Stimulated activated naive B cell treated with anti-CD40 and anti-IgM and Interleukin-4, amounts not matched to agents 10 μg/mL and 1 μg/mL and 100 μg/mL, for 72 hours (primary cell): ENCODE measurements around the gene COX7A2L.
"Not testable (repeated sequence)": the region's sequence is repeated elsewhere in the genome, so short reads cannot be mapped to it uniquely, and the experiment has no call there.

Experiments
- ATAC-seq, 2 donors: fragments of 150-1000 bp; cut with Tn5 transposase; replicated peaks; 2 replicates each; pipeline ENCODE4 v1.10.0; 2021; ENCODE audit warnings: moderate library complexity in 1 of 2
- DNase-seq: peaks from one replicate; pipeline ENCODE4 v3.0.0; 2021
- H3K27ac Mint-ChIP-seq: one replicate; pipeline ENCODE4 v1.8.0; 2022; ENCODE audit warnings: mild to moderate bottlenecking, mixed read lengths
- H3K27me3 Mint-ChIP-seq, 2 donors: one replicate each; pipeline ENCODE4 v1.8.0; 2022; ENCODE audit warnings: mixed read lengths in 2 of 2
- H3K36me3 Mint-ChIP-seq, 2 donors: one replicate each; pipeline ENCODE4 v1.8.0; 2022; ENCODE audit warnings: mixed read lengths in 2 of 2, mild to moderate bottlenecking in 1 of 2
- H3K4me1 Mint-ChIP-seq, 2 donors: one replicate each; pipeline ENCODE4 v1.8.0; 2022; ENCODE audit warnings: mixed read lengths in 2 of 2, mild to moderate bottlenecking in 1 of 2
- H3K4me3 Mint-ChIP-seq, 2 donors: one replicate each; pipeline ENCODE4 v1.8.0; 2022; ENCODE audit warnings: mild to moderate bottlenecking in 2 of 2, mixed read lengths in 2 of 2, moderate library complexity in 1 of 2
- H3K9me3 Mint-ChIP-seq, 2 donors: one replicate each; pipeline ENCODE4 v1.8.0; 2022; ENCODE audit warnings: mixed read lengths in 2 of 2, mild to moderate bottlenecking in 1 of 2

COX7A2L gene, protein sequence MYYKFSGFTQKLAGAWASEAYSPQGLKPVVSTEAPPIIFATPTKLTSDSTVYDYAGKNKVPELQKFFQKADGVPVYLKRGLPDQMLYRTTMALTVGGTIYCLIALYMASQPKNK

DNA sequence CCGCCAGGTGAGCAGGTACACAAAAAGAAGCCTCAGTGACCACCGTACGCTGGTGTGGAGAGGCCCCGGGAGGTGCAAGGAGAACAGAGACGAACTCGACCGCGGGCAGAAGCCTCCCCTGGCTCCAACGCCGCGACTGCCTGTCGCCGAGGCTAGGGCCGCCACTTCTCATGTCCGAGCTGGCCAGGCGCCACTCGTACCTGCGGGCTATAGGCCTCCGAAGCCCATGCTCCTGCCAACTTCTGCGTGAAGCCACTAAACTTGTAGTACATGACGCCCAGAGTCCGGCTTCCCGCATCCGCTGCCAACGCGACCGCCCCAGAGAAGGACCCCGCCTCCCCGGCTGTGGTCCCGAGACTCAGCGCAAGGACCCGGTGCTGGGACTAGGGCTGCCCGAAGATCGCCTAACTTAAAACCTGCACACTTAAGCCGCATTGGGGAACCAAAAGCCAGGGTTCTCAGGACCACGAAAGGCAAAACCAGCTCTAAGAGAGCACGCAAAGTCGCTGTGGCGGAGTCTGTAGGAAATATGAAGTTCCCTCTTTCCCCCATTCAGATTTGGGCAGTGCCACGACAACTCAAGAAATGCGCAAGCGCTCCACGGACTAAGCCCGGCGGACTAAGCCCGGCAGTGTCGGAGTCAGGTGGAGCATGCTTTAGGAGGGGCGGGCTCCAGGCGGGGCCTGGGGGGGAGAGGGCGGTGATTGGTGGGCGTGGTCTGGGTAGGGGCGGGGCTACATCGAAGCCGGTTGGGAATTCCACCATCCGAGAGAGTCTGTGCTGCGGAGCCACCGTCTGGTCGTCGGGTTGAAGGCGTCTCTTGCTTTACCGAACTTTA lies at the start of gene COX7A2L:
Gene COX7A2L, minus strand, starts transcription at position 328 of the 838 bp plus-strand sequence. Its CDS starts 56 bp downstream, at position 272.
- Mint-ChIP-seq H3K36me3 (peaks cover 6 to 13% of the 10 kb centered on the region in 2 donors), H3K4me3 (peak within 1 kb of the TSS; percentile 89 to 91), H3K27ac (peak within 1 kb of the TSS; percentile 99), H3K27me3 (peaks cover 0 to 10% of the 10 kb centered on the region in 2 donors), H3K9me3 (no peaks in the 10 kb centered on the region), H3K4me1 (peaks cover 29 to 59% of the 10 kb centered on the region in 2 donors)
- DNase-seq (peak; percentile 93), ATAC-seq (peak; percentile 94 to 96)

DNA sequence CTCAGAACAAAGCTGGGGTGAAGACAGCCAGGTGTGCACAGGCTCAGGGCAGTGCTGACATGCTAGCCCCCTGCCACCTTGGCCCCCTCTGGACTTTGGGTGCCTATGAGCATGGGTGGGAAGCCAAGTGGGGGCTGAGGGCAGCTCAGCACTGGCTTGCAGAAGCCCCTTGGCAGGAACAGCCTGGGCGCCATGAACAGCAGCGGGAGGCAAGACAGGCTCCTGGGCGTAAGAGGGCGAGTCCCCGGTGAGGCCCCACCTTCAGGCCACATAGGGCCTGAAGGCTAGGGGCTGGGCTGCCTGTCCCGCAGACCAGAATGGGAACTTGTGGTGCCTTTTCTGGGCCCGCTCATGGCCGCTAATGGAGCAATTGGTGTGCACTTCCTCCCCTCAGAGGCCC lies 47.0 kb upstream of the COX7A2L start:
- H3K27ac Mint-ChIP-seq = no peak overlapping the region

DNA sequence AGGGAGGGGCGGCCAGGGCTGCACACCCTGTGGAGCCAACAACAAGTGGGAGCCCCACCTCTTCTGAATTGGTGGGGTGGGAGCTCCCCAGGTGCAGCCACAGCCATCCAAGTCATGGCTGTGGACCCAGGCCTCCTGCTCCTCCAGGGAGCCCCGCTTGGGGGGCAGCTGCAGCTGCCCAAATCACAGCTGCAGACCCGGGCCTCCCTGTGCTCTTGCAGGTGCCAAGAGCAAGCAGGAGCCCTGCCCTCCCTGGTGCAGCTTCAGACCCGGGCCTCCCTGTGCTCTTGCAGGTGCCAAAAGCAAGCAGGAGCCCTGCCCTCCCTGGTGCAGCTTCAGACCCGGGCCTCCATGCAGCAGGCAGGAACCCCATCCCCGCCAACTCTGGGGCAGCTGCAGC lies 46.5 kb upstream of the COX7A2L start:
- H3K4me1 Mint-ChIP-seq = no peaks in the 10 kb centered on the region
- H3K4me3 Mint-ChIP-seq = no peak overlapping the region
- no peak for DNase-seq
- ATAC-seq = no peak
- no peak overlapping the region for H3K27ac Mint-ChIP-seq
- H3K9me3 Mint-ChIP-seq = peaks cover 0 to 7% of the 10 kb centered on the region in 2 donors
- no peaks in the 10 kb centered on the region for H3K36me3 Mint-ChIP-seq
- peaks cover 16 to 22% of the 10 kb centered on the region in 2 donors for H3K27me3 Mint-ChIP-seq

More for the DNA sequence above, 47.0 kb upstream of the COX7A2L start:
- no peaks in the 10 kb centered on the region for H3K36me3 Mint-ChIP-seq
- no peak for ATAC-seq
- no peak for DNase-seq
- peaks cover 0 to 7% of the 10 kb centered on the region in 2 donors for H3K9me3 Mint-ChIP-seq
- H3K4me3 Mint-ChIP-seq = no peak overlapping the region
- peaks cover 14 to 18% of the 10 kb centered on the region in 2 donors for H3K27me3 Mint-ChIP-seq
- H3K4me1 Mint-ChIP-seq = no peaks in the 10 kb centered on the region

DNA sequence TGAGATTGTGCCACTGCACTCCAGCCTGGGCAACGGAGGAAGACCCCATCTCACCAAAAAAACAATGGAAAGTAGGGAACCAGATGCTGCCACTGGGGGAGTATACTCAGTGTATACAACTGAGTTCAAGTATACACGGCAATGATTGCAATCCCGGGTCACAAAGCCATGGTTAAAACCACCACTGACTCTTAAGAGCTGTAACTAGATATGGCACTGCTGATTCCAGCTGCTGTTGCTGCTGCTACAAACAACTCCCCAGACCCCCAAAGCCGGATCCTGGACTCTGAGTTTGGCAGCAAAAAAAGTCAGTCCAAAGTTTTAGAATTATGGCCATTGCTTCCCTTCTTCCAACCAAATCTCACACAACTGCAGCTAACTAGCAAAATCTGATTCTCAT lies 43.7 kb upstream of the COX7A2L start:
- Mint-ChIP-seq H3K9me3 (peaks cover 0 to 5% of the 10 kb centered on the region in 2 donors), H3K4me3 (no peak overlapping the region), H3K27me3 (peaks cover 14 to 17% of the 10 kb centered on the region in 2 donors), H3K4me1 (no peaks in the 10 kb centered on the region), H3K27ac (no peak overlapping the region), H3K36me3 (no peaks in the 10 kb centered on the region)
- DNase-seq (no peak), ATAC-seq (no peak)

DNA sequence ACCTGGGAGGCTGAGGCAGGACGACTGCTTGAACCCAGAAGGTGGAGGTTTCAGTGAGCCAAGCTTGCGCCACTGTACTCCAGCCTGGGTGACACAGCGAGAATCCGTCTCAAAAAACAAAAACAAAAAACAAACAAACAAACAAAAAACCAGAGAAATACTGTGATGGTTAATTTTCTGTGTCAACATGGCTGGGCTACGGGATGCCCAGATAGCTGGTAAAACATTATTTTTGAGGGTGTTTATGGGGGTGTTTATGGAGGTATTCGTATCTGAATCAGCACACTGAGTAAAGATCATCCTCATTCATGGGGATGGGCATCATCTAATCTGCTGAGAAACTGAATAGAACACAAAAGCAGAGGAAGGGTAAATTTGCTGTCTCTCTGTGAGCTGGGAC lies 40.8 kb upstream of the COX7A2L start:
- Mint-ChIP-seq H3K4me3 (no peak overlapping the region), H3K9me3 (no peaks in the 10 kb centered on the region), H3K4me1 (no peaks in the 10 kb centered on the region), H3K36me3 (no peaks in the 10 kb centered on the region), H3K27ac (no peak overlapping the region), H3K27me3 (peaks cover 12 to 31% of the 10 kb centered on the region in 2 donors)
- DNase-seq = no peak
- no peak for ATAC-seq

DNA sequence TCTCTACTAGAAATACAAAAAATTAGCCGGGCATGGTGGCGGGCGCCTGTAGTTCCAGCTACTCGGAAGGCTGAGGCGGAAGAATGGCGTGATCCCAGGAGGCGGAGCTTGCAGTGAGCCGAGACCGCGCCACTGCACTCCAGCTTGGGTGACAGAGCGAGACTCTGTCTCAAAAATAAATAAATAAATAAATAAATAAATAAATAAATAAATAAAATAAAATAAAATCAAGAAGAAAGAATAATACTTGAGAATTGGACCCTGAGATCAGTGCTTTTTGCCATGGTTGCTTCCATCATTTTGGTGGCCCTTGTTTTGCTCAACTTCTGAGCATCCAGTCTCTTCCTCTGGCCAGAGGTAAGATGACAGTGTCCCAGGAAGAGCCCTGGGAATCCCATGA lies 37.0 kb upstream of the COX7A2L start:
- H3K36me3 Mint-ChIP-seq, H3K4me3 Mint-ChIP-seq, DNase-seq, H3K27ac Mint-ChIP-seq, H3K4me1 Mint-ChIP-seq, ATAC-seq, H3K9me3 Mint-ChIP-seq: not testable (repeated sequence)
- peaks cover 10 to 29% of the 10 kb centered on the region in 2 donors for H3K27me3 Mint-ChIP-seq

DNA sequence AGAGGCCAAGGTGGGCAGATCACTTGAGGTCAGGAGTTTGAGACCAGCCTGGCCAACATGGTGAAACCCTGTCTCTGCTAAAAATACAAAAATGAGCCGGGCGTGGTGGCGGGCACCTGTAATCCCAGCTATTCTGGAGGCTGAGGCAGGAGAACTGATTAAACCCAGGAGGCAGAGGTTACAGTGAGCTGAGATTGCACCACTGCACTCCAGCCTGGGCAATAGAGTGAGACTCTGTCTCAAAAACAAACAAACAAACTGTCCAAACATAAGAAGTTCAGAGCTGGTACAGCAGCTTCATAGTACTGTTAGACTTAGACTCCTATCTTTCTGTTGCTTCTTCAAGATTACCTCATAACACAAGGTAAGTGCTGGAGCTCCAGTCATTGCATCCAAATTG lies 32.3 kb upstream of the COX7A2L start:
- not testable (repeated sequence) for H3K4me1 Mint-ChIP-seq, H3K27ac Mint-ChIP-seq, H3K4me3 Mint-ChIP-seq, H3K36me3 Mint-ChIP-seq, ATAC-seq, H3K9me3 Mint-ChIP-seq, DNase-seq
- H3K27me3 Mint-ChIP-seq = peaks cover 10 to 30% of the 10 kb centered on the region in 2 donors

DNA sequence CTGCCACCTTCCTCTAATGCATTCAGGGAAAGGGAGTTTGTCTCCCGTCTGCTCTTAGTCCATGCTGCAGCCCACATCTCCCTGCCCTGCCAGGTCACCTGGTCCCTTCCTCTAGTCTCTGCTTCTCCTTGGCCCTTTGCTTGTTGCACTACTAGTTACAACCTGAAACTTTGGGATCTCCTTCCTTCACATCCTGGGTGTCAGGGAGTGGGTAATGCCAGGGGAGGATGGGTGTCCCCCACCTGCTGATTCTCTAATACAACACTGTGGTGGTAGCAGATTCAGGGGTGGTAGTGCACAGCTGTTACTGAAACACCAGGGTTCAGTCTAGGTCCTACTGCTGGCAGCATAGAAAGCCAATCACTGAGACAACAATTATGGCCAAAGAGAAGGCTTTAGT lies 31.2 kb upstream of the COX7A2L start:
- Mint-ChIP-seq H3K27me3 (peaks cover 5 to 19% of the 10 kb centered on the region in 2 donors), H3K36me3 (no peaks in the 10 kb centered on the region), H3K4me1 (no peaks in the 10 kb centered on the region), H3K9me3 (no peaks in the 10 kb centered on the region), H3K27ac (no peak overlapping the region), H3K4me3 (no peak overlapping the region)
- DNase-seq (no peak), ATAC-seq (no peak)

DNA sequence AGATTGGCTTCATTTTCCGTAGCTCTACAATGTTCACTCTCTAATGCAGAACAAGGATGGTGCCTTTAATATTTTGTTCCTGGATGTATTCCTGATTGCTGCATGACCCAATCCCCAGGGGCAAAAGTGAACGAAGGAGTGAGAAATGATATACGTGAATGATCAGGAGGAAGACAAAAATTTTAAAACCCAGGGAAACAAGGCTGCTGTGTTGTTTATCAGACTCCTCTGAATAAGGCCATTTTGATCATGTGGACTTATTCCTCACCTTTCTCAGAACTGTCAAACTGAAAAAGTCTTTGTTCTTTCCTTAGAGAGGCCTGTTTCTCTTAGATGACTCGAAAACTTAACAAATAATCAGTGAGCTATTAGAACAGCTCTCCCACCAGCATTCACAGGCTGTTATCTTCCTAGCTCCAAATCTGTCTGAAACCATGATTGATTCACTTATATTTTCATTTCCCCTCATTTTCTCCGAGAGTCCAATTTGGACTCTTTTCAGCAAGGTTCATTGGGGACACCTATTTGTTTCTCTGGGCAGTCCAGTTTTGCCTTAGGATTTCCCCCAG lies 29.5 kb upstream of the COX7A2L start:
- Mint-ChIP-seq H3K9me3 (no peaks in the 10 kb centered on the region), H3K4me1 (no peaks in the 10 kb centered on the region), H3K27me3 (peaks cover 9 to 16% of the 10 kb centered on the region in 2 donors), H3K27ac (no peak overlapping the region), H3K36me3 (no peaks in the 10 kb centered on the region), H3K4me3 (no peak overlapping the region)
- ATAC-seq = no peak
- no peak for DNase-seq

DNA sequence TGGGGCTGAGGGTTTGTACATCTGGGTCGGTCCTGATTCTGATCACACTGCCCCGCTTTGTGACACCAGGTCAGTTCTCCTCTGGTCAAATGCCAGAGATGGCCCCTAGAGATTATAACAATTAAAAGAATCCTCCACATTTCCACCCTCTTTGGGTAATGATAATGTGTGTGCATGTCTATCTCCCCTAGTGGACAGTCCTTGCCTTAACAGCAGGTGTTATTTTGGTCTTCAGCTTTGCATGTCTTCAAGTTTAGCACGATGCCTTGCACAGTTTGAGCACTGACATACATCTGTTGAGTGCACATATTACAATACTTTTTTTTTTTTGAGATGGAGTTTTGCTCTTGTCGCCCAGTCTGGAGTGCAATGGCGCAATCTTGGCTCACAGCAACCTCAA lies 25.7 kb upstream of the COX7A2L start:
- ATAC-seq (peak in 1 of 2 donors; percentile 57), DNase-seq (no peak)
- Mint-ChIP-seq H3K4me1 (no peaks in the 10 kb centered on the region), H3K27me3 (peaks cover 7 to 8% of the 10 kb centered on the region in 2 donors), H3K27ac (peak overlapping the region; percentile 65), H3K36me3 (no peaks in the 10 kb centered on the region), H3K9me3 (no peaks in the 10 kb centered on the region), H3K4me3 (no peak overlapping the region)

DNA sequence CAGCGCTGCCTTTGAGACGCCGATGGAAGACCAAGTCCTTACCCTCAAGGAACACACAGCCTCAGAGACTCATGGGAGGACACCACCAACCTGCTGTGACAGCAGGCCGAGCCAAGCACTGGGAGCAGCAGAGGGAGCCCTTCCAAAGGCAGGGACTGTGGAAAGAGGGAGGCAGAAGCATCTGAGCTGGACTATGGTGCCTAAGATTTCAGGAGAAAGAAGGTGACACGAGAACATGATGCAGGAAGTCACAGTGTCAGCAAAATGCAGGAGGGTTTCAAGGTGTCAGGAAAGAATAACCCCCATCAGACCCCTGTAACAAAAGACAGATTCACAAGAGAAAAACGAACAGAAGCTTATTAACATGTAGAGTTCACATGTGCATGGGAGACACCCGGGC lies 24.2 kb upstream of the COX7A2L start:
- Mint-ChIP-seq H3K36me3 (no peaks in the 10 kb centered on the region), H3K4me1 (no peaks in the 10 kb centered on the region), H3K9me3 (no peaks in the 10 kb centered on the region), H3K4me3 (no peak overlapping the region), H3K27ac (no peak overlapping the region), H3K27me3 (peaks cover 8 to 18% of the 10 kb centered on the region in 2 donors)
- DNase-seq (no peak), ATAC-seq (no peak)

DNA sequence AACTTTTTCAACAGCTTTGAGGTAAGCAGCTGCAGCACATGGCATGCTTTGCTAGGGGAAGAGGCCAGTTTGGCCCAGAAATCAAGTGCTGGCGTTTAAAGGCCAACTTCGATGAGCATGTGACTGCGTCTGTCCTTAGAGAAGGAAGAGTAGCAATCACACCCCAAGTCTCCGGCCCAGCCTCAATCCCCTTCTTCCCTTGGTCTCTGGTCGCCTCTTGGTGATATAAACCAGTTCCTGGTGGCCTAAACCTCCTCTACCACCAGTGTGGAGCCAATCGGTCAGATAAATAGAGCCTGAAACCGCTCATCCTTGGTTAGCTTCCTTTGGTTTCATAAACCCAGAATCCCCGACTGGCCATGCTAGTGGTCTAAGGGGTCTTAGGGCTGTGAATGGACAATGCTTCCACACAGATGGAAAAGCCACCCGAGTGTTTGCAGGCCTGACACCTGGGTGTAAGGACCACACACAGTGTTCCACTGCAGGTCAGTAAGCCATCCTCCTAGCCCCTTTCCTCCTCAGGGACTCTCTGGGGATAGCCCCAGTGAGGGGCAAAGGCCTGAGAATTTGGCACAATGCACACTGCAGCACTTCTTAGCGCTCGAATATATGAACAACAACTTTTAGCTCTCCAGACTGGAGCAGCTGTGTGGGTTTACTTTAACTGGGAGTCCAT lies 23.0 kb upstream of the COX7A2L start:
- no peak overlapping the region for H3K4me3 Mint-ChIP-seq
- no peak for ATAC-seq
- H3K36me3 Mint-ChIP-seq = no peaks in the 10 kb centered on the region
- H3K9me3 Mint-ChIP-seq = no peaks in the 10 kb centered on the region
- no peak for DNase-seq
- no peaks in the 10 kb centered on the region for H3K4me1 Mint-ChIP-seq
- H3K27me3 Mint-ChIP-seq = peaks cover 8 to 18% of the 10 kb centered on the region in 2 donors
- no peak overlapping the region for H3K27ac Mint-ChIP-seq

DNA sequence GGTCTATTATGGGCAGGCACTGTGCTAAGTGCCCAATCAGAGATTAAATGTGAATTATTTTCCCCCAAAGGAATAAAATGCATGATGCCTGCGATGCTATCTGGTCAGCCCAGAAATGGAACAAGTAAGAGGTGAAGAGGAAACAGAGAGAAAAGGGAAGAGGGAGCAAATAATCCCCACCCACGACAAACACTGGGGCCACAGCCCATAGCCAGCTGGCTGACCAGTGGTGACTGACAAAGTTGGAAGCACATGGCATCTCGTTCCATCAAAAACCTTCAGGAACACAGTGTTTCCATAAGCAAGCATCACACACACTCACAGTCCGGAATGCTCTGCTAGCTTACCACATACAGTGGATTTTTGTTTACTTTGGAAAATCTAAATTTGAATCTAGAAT lies 21.1 kb upstream of the COX7A2L start:
- Mint-ChIP-seq H3K27ac (no peak overlapping the region), H3K4me3 (no peak overlapping the region), H3K9me3 (no peaks in the 10 kb centered on the region), H3K36me3 (no peaks in the 10 kb centered on the region), H3K4me1 (no peaks in the 10 kb centered on the region), H3K27me3 (peaks cover 8 to 12% of the 10 kb centered on the region in 2 donors)
- no peak for ATAC-seq
- DNase-seq = no peak

DNA sequence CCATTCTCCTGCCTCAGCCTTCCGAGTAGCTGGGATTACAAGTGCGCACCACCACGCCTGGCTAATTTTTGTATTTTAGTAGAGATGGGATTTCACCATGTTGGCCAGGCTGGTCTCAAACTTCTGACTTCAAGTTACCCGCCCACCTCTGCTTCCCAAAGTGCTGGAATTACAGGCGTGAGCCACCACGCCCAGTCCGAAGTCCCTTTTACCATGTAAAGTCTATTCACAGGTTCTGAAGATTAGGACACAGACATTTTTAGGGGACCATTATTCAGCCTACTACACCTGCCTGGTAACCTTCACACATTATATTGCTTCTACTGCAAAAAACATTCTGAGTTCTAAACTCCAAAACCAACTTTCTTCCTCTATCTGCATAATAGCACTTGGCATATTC lies 19.0 kb upstream of the COX7A2L start:
- peaks cover 4 to 12% of the 10 kb centered on the region in 2 donors for H3K27me3 Mint-ChIP-seq
- H3K36me3 Mint-ChIP-seq, H3K9me3 Mint-ChIP-seq, H3K4me3 Mint-ChIP-seq, DNase-seq, H3K27ac Mint-ChIP-seq, H3K4me1 Mint-ChIP-seq, ATAC-seq: not testable (repeated sequence)
